NCI-H446 (cell line): Measurements from ENCODE around the gene VPS13A.
"Not testable (repeated sequence)": the region's sequence is repeated elsewhere in the genome, so short reads cannot be mapped to it uniquely, and the experiment has no call there.

Experiments used
- DNase-seq, 2 experiments: peaks; one replicate each; lab custom pipeline; 2025; lab: John Stamatoyannopoulos, UW

The VPS13A gene

DNA sequence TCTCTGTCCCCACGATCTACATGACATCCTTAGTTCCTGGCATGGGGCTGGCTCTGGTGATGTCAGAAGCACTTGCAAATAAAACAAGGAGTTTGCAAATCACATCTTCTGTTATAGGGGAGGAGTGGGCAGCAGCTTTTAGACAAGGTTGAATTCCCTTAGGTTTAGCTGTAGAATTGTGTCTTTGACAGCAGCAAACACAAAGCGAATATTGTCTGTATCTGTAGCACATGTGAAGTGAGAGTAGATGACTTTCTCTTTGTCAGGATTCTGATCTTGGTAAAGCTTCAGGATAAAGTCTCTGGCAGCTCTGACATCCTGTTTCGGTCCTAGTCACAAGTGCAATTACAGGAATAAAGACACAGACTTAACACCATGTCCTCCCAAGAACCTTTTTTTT, 246.5 kb downstream of the VPS13A start:
- no peak for DNase-seq

DNA sequence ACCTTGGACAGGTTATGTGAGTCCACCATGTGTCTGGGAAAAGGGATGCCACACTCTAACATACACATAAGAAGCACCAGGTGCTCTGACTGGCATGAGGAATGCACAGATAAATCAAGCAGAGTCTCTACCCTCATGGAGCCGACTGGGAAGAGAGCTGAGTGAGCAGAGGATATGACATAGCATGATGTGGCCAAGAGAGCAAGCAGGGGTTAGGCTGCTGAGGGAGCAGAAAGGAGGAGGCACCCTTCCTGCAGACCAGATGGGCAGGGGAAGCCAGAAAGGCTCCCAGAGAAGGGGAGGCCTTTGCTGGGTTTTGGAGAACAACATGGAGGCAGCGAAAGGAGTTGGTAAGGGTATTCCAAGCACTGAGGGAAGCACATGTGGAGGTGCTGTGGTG, 247.7 kb downstream of the VPS13A start:
- no peak for DNase-seq

DNA sequence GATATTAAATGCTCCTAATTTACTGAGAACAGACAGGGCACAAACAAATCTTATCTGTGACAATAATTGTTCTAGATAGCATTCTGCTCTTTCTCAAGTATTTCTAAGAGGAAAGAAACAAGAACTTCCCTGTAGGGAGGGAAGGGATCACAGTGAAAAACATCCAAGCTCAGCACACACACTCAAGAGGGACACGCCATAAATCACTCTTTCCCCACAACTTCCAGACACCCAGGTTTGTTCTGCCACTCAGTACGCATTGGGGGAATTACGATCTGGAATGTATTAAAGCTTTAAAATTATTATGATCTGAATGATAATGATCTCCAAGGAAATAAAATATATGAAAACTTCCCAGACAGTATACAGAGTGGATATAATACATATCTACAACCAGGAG, 249.4 kb downstream of the VPS13A start:
- no peak for DNase-seq

GRCh38 chr9:77427256-77427927, 250.1 kb downstream of the VPS13A start:
- DNase-seq = no peak

DNA sequence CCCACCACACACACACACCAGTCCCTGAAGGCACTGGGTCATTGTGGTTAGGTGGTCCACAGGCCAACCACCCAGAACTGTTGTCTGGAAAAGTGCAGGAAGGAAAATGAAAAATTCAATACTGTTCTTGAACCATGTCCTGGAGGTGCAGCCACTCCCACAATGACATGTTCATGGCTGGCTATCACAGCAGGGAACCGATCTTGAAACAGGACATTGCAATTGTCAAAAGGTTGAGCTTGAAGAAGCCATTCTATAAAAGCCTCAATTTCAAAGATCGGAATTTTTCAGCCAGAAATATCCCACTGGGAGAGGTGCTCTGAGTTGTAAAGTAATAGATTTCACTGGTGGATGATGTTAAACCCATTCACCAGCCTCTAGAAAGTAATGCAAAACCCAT, 252.6 kb downstream of the VPS13A start:
- no peak for DNase-seq

GRCh38 chr9:77432053-77432452, 254.7 kb downstream of the VPS13A start:
- DNase-seq = no peak

DNA sequence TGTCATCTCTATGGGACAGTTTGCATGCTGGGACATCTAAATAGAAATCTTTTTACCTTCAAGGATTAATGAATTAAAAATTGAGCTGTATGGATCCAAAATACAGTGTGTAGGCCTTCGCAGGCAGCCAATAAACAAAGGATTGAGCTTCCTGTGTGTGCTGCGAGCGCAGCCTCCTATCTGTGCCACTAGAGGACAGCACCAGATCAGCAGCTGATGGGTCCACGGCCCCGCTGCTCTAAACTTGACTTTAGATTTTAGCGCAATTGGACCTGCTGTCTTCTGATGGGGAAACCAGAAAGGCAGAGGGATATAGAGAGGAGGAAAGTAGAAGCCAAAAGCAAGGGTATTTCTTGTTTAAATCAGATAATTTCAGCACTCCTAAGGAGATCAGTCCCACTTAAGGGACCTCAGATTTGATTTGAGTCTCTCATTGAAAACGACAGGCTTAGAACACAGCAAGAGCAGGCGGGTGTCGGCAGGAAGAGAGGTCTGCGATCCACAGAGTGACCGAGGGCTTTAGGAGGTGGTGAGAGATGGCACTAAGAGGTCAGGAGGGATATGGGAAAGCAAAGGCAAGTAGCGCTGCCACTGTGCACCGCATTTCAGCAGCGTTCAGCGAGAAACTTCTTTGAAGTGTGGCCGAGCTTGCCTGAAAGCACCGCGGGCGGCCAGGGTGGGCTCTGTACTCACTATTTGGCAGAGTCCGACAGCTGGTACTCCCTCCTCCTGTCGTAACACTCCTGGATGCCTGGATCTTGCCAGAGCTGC, 256.5 kb downstream of the VPS13A start:
- DNase-seq = peak; percentile 2 to 44

GRCh38 chr9:77435277-77435676, 257.9 kb downstream of the VPS13A start:
- DNase-seq = no peak

GRCh38 chr9:77435688-77436087, 258.4 kb downstream of the VPS13A start:
- DNase-seq = peak in 1 of 2 experiments; percentile 41

DNA sequence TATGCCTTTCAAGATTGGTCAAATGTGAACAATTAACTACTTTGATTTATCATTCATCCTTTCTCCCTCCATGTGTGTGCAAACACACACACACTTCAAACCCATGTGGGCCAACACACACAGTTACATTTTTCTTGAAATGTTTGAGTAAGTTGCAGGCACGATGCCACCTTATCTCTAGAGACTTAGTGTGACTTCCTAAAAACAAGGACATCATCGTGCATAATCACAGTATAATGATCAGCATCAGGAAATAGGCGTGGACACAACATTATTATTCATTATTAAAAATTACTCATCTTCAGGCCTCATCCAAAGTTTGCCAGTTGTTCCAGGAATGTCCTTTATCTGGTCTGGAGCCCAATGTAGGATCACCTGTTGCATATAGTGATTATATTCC, 261.3 kb downstream of the VPS13A start:
- DNase-seq = no peak

DNA sequence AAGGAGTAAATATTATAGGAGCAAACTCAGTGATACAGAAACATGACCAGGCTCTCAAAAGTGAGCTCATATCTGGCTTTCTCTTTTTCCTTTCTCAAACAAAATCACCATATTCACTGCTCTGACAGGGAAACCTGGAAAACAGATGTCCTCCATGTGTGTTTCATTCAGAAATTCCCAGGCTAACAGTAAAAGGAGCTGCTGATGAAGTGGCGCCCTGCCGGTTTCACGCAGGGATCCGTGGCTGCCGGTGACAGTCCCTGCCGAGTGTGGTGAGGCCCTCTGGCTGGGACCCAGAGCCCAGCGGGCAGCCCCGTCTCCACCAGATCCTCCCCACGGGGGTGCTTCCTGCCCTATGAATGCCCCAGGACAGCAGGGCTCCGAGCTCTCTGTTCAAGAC, 262.7 kb downstream of the VPS13A start:
- peak in 1 of 2 experiments; percentile 36 for DNase-seq

- DNase-seq = not testable (repeated sequence)
Measured at GRCh38 chr9:77441124-77441523, 263.8 kb downstream of the VPS13A start.

- no peak for DNase-seq
Measured at GRCh38 chr9:77442436-77442835, 265.1 kb downstream of the VPS13A start.

GRCh38 chr9:77447646-77448045, 270.3 kb downstream of the VPS13A start:
- DNase-seq = no peak

- no peak for DNase-seq
Measured at GRCh38 chr9:77449240-77450084, 272.1 kb downstream of the VPS13A start.

DNA sequence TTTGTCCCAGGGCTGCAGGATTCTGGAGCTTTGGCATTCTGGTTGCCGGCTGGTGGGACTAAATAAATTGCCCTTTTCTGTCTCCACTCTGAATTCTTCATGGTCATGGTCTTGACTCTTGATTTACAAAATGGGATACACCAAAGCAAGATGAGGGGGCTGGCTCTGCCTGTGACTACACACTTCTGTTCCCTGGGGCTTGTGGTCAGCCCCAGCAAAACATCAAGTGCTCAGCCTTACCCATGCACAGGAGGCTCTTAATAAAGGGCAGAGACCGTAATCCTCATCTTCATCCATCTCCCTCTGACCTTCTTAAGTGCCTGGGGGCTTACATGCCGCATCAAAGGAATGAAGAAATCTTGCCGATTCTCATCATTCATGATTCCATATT, 272.7 kb downstream of the VPS13A start:
- no peak for DNase-seq

- no peak for DNase-seq
Measured at GRCh38 chr9:77451507-77451906, 274.2 kb downstream of the VPS13A start.

GRCh38 chr9:77453825-77454647, 276.7 kb downstream of the VPS13A start:
- no peak for DNase-seq

GRCh38 chr9:77454663-77455062, 277.3 kb downstream of the VPS13A start:
- DNase-seq = no peak

DNA sequence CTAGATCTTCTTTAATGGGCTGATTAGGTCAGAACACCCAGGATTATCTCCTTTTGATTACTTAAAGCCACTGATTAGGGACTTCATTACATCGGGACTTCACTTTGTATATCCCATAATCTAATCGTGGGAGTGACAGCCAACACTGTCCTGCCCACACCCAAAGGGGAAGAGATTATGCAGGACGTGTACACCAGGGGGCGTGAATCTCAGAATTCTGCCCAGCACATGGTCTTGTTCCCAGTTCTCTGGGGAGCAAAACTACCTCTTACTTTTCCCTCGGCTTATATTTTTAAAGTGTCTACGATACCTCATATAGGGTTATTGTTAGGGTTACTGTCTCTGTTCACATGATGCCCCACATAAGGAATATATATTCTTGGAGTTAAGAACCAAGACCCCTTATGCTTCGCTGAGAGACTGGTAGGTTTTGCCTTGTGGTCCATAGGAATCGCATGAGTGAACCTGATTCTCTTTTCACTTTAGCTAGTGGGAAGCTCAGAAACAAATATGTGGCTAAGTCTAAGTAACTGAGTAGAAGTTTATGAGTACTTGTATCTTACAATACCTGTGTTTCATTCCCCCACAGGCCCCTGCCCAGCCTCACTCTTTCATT, 278.1 kb downstream of the VPS13A start:
- peak in 1 of 2 experiments; percentile 11 for DNase-seq

- DNase-seq = peak; percentile 32 to 79
Measured at GRCh38 chr9:77456829-77457437, 279.6 kb downstream of the VPS13A start.
